T1000 (cell line): Measurements from ENCODE around the gene KIF6.

Experiments used
- DNase-seq: peaks from one replicate; lab custom pipeline; 2025; ENCODE audit warnings: mixed read lengths; lab: John Stamatoyannopoulos, UW

Gene KIF6

GRCh38 chr6:39665861-39666260, 59.3 kb downstream of the KIF6 start:
- no peak for DNase-seq

DNA sequence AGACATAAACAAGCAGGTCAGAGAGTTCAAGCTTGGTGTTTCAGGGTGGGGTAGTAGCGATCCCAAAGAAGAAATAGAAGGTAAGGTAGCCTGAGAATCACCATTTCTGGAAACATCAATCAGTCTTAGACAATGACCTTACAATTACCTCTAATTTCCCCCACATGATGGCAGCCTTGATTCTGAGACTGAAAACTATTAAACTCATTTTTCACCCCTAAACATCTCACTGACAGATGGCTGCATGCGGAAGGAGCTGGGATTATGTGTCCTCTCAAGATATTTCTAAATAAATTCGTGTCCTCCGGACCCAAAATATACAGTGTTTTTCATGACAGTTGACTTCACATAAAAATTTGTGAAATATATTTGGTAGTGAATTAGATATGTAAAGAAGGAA, 61.0 kb downstream of the KIF6 start:
- no peak for DNase-seq

- DNase-seq, result no peak
Observed at GRCh38 chr6:39657355-39658135, 67.7 kb downstream of the KIF6 start.

DNA sequence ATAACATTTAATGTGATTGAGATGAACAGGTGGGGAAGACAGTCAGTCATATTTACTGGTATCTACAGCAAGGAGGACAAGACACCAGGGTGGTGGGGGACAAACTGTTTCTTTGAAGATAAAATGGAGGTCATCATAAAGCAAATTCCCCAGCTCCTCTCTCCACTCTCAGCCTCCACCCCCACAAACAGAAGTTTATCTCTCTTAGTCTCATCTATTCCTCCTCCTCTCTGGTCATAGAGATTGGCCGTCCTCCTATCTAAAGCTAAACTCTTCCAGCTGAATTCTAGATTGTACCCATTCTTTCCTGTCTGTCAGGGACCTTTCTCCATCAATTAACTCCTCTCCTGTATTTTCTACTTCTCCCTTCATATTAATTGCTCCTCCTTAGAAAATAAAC, 71.1 kb downstream of the KIF6 start:
- DNase-seq, result no peak

- no peak for DNase-seq
Observed at GRCh38 chr6:39653612-39654011, 71.6 kb downstream of the KIF6 start.

GRCh38 chr6:39649996-39650395, 75.2 kb downstream of the KIF6 start:
- no peak for DNase-seq

DNA sequence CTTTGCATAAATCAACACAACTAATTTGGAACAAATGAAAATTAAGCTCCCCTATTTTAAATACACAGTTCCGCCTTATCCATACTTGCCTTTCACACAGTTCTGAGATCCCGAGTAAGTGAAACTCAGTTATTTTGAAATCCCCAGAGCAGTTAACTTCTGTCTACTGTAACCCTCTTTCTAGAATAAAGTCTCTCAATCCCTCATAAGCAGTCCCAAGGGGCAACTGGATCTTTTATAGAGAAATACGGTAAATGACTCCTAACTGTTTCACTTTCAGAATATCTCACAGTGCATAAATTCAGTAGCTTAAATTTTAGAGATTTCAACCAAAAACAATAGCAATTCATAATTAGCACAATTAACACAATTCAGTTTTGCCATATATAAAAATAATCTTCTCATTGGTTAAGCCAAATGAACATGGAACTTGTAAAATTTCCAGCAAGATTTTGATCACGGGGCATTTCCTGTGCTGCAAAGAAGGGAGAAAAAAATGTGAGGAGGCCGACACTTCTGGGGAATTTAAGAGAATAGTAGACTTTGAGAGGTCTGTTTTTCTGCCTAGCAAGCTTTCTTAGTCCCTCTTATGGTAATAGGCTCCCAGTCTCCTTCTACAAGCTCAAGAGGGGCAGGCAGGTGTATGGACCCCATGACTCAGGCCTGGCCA, 78.3 kb downstream of the KIF6 start:
- DNase-seq, result no peak

- no peak for DNase-seq
Observed at GRCh38 chr6:39642270-39642669, 82.9 kb downstream of the KIF6 start.

DNA sequence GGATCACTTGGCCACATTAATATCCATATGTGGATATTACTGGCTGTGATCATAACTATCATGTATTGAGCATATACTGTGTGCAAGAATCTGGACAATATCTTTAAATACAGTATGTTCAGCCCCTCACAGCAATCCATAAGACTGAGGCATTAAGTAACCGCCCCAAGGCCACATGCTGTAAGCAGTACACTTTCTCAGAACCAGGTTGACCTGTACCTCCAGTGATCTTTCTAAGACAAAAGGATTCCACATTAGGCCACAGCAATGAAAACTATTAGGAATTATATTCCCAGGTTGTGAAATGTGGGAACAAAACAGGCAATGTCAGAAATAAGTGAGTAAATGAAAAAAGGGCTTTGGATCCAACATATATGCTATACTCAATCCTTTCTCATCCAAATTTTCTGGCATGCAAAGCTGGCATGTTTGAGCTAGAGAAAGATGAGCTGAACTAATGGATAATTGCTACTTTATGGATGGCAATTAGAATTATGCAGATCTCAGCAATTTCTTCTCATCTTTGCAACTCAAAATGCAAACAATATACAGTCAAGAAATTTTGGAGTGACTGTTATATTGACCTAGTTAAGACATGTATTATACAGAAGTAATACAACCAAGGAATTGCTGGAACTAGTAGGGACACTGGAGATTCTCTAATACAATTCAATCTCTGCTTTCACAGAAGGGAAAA, 86.9 kb downstream of the KIF6 start:
- no peak for DNase-seq

- no peak for DNase-seq
Observed at GRCh38 chr6:39634646-39635341, 90.4 kb downstream of the KIF6 start.

DNA sequence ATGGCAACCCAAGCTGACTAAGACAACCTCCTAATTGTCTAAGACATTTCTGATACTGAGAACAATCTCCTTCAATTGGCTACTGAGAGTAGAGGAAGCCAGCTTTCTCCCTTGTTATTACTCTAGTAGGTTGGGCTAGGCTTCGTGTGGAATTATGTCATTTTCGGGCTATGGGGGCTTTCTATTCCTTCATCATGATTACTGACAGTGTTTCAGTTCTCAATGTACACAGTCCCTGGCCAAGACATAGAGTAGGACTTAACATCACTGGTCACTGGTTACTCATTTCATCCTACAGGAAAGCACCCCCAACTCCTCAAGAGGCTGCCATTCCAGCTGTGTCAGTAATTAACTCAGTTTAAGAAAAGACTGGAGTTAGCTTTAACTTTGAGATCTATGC, 100.0 kb downstream of the KIF6 start:
- no peak for DNase-seq

DNA sequence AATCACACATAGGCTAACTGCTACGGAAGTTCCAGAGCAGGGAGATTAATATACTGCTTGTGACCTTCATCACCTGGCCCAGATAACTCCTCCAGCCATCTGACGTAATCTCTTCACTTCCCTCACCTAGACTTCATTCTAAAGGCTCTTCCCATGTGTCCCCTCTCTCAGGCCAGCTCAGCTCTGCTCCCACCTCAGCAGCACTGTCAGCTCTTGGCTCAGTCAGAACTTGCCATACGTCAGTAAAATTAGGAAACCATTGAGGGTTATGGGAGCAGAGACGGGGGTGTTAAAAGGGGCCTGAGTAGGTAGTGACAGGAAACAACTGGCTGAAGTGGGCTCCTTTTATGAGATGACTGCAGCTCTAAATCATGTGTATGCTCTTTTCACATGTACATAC, 101.5 kb downstream of the KIF6 start:
- no peak for DNase-seq

DNA sequence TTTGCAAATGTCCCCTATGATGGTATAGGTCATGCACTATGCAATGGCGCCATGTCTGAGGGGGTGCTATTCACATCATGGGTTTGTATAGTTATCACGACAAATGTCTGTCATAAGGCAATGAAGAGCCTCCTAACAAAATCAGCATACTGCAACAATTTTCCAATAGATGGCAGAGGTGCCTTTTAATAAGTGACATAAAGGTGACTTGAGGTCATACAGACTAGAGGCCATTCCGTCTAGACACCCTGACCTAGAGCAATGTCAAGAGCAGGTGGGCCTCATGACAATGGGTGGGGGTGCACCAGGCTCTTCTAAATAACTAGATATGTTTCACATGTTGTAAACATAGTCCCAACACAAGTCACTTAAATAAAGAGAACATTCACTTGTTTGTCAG, 107.7 kb downstream of the KIF6 start:
- DNase-seq, result no peak

GRCh38 chr6:39617026-39617425, 108.2 kb downstream of the KIF6 start:
- DNase-seq, result no peak

DNA sequence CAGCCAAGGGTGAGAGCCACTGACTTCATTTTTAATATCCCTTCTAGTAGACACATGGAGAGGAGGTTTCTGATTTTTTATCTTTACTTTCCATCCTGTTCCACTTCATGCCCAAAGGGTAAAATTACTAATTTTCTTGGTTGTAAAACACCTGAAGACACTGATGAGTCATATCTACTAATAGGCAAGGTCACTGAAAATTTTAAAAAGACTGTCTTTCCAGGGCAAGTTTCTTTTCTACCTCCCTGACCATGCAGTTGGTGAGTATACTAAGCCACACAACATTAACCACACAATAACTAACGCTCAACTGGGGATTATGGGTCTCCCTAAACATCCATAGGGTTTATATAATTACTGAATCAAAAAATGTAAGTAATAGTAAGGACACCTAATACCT, 109.6 kb downstream of the KIF6 start:
- DNase-seq, result no peak

- DNase-seq, result no peak
Observed at GRCh38 chr6:39614393-39614950, 110.7 kb downstream of the KIF6 start.

DNA sequence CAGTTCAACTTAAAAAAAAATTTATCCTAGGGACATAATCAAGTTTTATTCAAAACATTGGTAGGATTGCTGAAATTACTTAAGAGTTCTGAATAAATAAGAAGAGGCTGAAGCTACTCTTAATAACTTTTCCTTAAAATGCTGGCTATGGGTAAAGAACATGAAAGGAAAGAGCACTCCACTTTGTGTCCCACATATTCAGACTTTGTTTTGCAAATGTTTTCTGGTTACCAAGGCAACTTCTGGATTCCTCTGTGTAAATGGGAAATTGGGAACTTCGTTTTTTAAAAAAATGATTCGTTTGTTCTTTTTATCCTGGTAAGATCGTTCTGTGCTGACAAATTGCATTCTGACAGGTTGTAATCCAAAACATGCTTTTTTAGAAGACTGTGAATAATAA, 115.0 kb downstream of the KIF6 start:
- no peak for DNase-seq

DNA sequence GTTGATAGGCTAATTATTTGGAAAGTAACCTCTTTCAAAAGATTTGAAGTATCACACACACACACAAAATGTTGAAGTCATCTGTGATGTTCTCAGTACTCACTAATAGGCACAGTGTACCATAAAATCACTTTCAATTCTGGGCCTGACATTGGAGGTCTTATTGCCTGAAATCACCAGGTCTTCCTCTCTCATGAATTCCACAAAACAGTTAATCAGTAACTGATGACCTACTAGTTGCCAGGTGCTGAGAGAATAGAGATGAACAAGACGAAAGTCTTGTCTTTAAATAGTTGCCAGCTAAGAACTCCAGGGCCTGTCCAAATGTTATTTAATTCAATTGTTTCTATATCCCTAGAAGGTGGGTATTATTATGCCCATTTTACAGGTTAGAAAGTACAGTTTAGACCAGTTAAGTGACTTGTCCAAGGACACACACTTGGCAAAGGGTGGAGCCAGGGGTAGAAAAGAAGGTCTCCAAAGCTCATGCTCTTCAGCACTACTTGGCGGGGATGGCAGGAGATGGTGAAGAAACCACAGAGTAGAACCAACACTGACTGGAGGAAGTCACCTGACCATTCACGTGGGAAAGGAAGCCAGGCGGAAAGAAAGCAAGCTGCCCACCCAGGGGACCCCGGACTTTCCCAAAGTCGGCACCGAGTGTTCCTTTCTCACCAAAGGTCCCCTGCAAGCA, 116.4 kb downstream of the KIF6 start:
- no peak for DNase-seq

- no peak for DNase-seq
Observed at GRCh38 chr6:39602601-39603519, 122.3 kb downstream of the KIF6 start.

GRCh38 chr6:39599973-39600372, 125.2 kb downstream of the KIF6 start:
- no peak for DNase-seq

DNA sequence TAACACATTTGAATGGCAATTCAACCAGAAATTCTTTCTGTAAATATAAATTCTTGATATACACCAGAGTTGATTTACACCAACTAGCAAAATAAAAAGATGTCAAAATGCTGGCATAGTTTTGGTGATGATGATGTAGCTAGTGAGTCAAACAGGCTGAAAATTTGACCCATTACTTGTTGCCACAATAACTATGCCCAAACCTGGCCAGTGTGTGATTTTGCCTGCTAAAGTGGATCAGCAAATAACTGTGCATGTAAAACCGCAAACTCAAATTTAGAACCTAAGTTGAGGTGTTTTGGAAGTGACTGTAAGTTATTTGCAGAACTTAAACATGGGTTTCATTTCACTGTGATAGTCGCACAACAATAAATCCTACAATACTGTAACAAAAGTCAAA, 125.9 kb downstream of the KIF6 start:
- DNase-seq, result no peak
